Mammary epithelial cell (primary cell): Measurements from ENCODE around the gene VWA3B.

ENCODE experiments used
- CTCF ChIP-seq, 2 donors: IDR thresholded peaks in 1 of 2; conservative IDR thresholded peaks in 1 of 2; 2 replicates each; pipeline ENCODE4 v1.5.1; 2011 to 2012; ENCODE audit warnings: inconsistent platforms in 2 of 2, low read length in 2 of 2, mild to moderate bottlenecking in 2 of 2, control low read depth in 1 of 2, low read depth in 1 of 2; ENCODE audit not compliant: insufficient read depth in 1 of 2; ENCODE audit errors: extremely low read depth in 1 of 2
- EZH2 ChIP-seq: IDR thresholded peaks from 2 replicates; pipeline ENCODE4 v1.6.1; 2012; ENCODE audit warnings: low read length, inconsistent platforms, borderline replicate concordance

DNA sequence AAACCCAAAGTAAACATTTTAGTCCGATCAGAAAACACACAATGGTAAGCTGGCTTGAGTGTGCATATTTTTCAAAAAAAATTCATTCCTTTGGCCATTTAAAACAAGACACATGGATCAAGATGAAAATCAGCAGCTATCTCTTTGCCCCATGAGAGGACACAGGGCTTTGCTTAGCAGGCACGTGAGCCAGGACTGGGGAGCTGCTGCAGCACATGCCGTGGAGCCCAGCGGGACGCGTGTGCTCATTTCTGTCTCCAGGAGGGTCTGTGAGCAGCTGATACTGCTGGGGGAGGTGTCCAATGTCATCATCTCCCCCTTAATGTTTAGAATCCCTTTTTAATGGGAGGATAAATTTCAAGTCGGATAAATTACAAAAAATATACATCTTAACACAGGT lies 209.5 kb downstream of the VWA3B start:
- TF ChIP-seq CTCF (conservative IDR thresholded peaks at IDR 0.05 in 1 of 2, IDR thresholded peaks at IDR 0.05 in 1 of 2; ENCODE audit: extremely low read depth in 1 of 2, insufficient read depth in 1 of 2, low read depth in 1 of 2, low read length in 2 of 2) (no peak), EZH2 (no peak)
